ENCODE data around the gene NFATC1.

- TF ChIP-seq YY1 (IDR thresholded peaks at IDR 0.05; ENCODE audit: insufficient read depth, insufficient read length) (no peak), SUZ12 (IDR thresholded peaks at IDR 0.05; ENCODE audit: extremely low read depth, insufficient read depth, insufficient read length) (no peak), ZNF274 (IDR thresholded peaks at IDR 0.05; ENCODE audit: low read depth, low read length) (no peak)
Observed at GRCh38 chr18:79402977-79403722, 7.4 kb downstream of the NFATC1 start.

Data from NT2/D1 (cell line).